ENCODE data around the gene CCDC106.

DNA sequence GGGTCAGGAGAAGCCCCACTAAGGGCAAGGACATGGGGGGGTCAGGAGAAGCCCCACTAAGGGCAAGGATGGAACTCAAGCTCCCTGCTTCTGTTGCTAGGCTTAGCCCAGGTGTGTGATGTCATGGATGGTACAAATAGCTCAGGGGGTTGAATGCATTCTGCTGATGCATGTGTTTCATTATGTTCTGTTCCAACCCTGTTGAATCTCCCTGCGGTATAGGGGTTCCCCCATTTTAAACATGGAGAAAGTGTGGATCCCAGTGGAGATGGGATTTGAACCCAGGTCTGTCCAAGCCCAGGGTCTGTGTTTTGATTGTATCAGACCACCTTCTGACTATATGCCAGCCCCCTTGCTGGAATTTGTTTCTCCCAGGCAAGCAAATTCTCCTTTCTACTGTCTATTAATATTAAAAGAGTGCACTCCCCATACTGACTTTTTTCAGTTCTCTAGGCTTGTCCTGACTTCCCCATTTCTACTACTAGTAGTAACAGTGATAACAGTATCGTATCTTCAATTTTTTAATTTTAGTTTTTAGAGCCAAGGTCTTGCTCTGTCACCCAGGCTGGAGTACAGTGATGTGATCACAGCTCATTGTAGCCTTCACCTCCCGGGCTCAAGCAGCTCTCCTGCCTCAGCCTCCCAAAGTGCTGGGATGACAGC lies 35.9 kb upstream of the CCDC106 start:
- TF ChIP-seq, protein P1, sequence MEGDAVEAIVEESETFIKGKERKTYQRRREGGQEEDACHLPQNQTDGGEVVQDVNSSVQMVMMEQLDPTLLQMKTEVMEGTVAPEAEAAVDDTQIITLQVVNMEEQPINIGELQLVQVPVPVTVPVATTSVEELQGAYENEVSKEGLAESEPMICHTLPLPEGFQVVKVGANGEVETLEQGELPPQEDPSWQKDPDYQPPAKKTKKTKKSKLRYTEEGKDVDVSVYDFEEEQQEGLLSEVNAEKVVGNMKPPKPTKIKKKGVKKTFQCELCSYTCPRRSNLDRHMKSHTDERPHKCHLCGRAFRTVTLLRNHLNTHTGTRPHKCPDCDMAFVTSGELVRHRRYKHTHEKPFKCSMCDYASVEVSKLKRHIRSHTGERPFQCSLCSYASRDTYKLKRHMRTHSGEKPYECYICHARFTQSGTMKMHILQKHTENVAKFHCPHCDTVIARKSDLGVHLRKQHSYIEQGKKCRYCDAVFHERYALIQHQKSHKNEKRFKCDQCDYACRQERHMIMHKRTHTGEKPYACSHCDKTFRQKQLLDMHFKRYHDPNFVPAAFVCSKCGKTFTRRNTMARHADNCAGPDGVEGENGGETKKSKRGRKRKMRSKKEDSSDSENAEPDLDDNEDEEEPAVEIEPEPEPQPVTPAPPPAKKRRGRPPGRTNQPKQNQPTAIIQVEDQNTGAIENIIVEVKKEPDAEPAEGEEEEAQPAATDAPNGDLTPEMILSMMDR (IDR thresholded peaks at IDR 0.05), result no peak
- TF ChIP-seq POLR2AphosphoS5 (IDR thresholded peaks at IDR 0.05; ENCODE audit: insufficient read depth in 1 of 2, low read depth in 1 of 2), result no peak

Measured in vagina (tissue), 2 donors.